Trophoblast cell (in vitro differentiated cells and primary cell): Measurements from ENCODE around the gene EVC.

Experiments
- DNase-seq, 2 donors: peaks; one replicate each; pipeline ENCODE4 v3.0.0-alpha.2; 2016
- H2AFZ ChIP-seq: 2 replicates; pipeline ENCODE4 v1.6.1; 2013; ENCODE audit warnings: low read length, moderate library complexity, mild to moderate bottlenecking; ENCODE audit not compliant: insufficient read depth, poor library complexity
- H2AK5ac ChIP-seq: 2 replicates; pipeline ENCODE4 v1.6.1; 2013; ENCODE audit warnings: mild to moderate bottlenecking, low read length
- H2BK120ac ChIP-seq: 2 replicates; pipeline ENCODE4 v1.6.1; 2013; ENCODE audit warnings: low read length, mild to moderate bottlenecking, moderate library complexity; ENCODE audit not compliant: insufficient read depth, poor library complexity
- H2BK12ac ChIP-seq: 2 replicates; pipeline ENCODE4 v1.6.1; 2013; ENCODE audit warnings: mild to moderate bottlenecking, low read length, moderate library complexity
- H2BK5ac ChIP-seq: 2 replicates; pipeline ENCODE4 v1.6.1; 2013; ENCODE audit warnings: low read length, low read depth, moderate library complexity, mild to moderate bottlenecking; ENCODE audit not compliant: poor library complexity
- H3K14ac ChIP-seq: 2 replicates; pipeline ENCODE4 v1.6.1; 2013; ENCODE audit warnings: mild to moderate bottlenecking, low read length
- H3K18ac ChIP-seq: 2 replicates; pipeline ENCODE4 v1.6.1; 2013; ENCODE audit warnings: mild to moderate bottlenecking, low read length
- H3K23ac ChIP-seq: 2 replicates; pipeline ENCODE4 v1.6.1; 2013; ENCODE audit warnings: low read length
- H3K27ac ChIP-seq: 2 replicates; pipeline ENCODE4 v1.5.1; 2013; ENCODE audit warnings: low read depth, mild to moderate bottlenecking, inconsistent platforms, low read length, moderate library complexity
- H3K27me3 ChIP-seq: 2 replicates; pipeline ENCODE4 v1.6.1; 2013; ENCODE audit warnings: inconsistent platforms, mild to moderate bottlenecking, low read length, moderate library complexity; ENCODE audit not compliant: insufficient read depth
- H3K36me3 ChIP-seq, 2 experiments: 1 replicate in 1 of 2; 2 replicates in 1 of 2; pipeline ENCODE4 v1.6.1; 2013; ENCODE audit warnings: low read length in 2 of 2, mild to moderate bottlenecking in 2 of 2, moderate library complexity in 1 of 2; ENCODE audit not compliant: insufficient read depth in 2 of 2, control insufficient read depth in 1 of 2
- H3K4ac ChIP-seq: 2 replicates; pipeline ENCODE4 v1.6.1; 2013; ENCODE audit warnings: low read depth, mild to moderate bottlenecking, low read length, moderate library complexity
- H3K4me1 ChIP-seq, 2 experiments: 1 replicate in 1 of 2; 2 replicates in 1 of 2; pipeline ENCODE4 v1.6.1; 2013; ENCODE audit warnings: low read length in 2 of 2, mild to moderate bottlenecking in 2 of 2, moderate library complexity in 1 of 2; ENCODE audit not compliant: insufficient read depth in 2 of 2, control insufficient read depth in 1 of 2
- H3K4me2 ChIP-seq: 2 replicates; pipeline ENCODE4 v1.6.1; 2013; ENCODE audit warnings: inconsistent platforms, mild to moderate bottlenecking, low read length, moderate library complexity
- H3K4me3 ChIP-seq: 2 replicates; pipeline ENCODE4 v1.5.1; 2013; ENCODE audit warnings: mild to moderate bottlenecking, low read depth, low read length, inconsistent platforms
- H3K79me1 ChIP-seq: one replicate; pipeline ENCODE4 v1.6.1; 2013; ENCODE audit warnings: low read length
- H3K79me2 ChIP-seq: 2 replicates; pipeline ENCODE4 v1.6.1; 2013; ENCODE audit warnings: low read length, mild to moderate bottlenecking; ENCODE audit not compliant: control insufficient read depth, insufficient read depth, poor library complexity
- H3K9ac ChIP-seq: 2 replicates; pipeline ENCODE4 v1.6.1; 2013; ENCODE audit warnings: mild to moderate bottlenecking, low read length
- H3K9me3 ChIP-seq: 2 replicates; pipeline ENCODE4 v1.6.1; 2013; ENCODE audit warnings: low read depth, mild to moderate bottlenecking, control low read depth, inconsistent platforms, low read length; ENCODE audit not compliant: insufficient read depth
- H4K12ac ChIP-seq: 2 replicates; pipeline ENCODE4 v1.6.1; 2013; ENCODE audit warnings: low read depth, mild to moderate bottlenecking, low read length, moderate library complexity
- H4K8ac ChIP-seq: 2 replicates; pipeline ENCODE4 v1.6.1; 2013; ENCODE audit warnings: low read depth, mild to moderate bottlenecking, low read length, moderate library complexity
- H4K91ac ChIP-seq: one replicate; pipeline ENCODE4 v1.6.1; 2013; ENCODE audit warnings: low read depth, mild to moderate bottlenecking, low read length, moderate library complexity
- WGBS: extraction: QIAGEN DNeasy Blood & Tissue Kit; methylation state at CpG from one replicate; pipeline ENCODE4 v1.1.7; 2013; ENCODE audit warnings: missing lambda C conversion rate; ENCODE audit not compliant: insufficient read length, insufficient coverage; ENCODE audit errors: extremely low coverage; 5-methylcytosine and 5-hydroxymethylcytosine counted together

The EVC gene

DNA sequence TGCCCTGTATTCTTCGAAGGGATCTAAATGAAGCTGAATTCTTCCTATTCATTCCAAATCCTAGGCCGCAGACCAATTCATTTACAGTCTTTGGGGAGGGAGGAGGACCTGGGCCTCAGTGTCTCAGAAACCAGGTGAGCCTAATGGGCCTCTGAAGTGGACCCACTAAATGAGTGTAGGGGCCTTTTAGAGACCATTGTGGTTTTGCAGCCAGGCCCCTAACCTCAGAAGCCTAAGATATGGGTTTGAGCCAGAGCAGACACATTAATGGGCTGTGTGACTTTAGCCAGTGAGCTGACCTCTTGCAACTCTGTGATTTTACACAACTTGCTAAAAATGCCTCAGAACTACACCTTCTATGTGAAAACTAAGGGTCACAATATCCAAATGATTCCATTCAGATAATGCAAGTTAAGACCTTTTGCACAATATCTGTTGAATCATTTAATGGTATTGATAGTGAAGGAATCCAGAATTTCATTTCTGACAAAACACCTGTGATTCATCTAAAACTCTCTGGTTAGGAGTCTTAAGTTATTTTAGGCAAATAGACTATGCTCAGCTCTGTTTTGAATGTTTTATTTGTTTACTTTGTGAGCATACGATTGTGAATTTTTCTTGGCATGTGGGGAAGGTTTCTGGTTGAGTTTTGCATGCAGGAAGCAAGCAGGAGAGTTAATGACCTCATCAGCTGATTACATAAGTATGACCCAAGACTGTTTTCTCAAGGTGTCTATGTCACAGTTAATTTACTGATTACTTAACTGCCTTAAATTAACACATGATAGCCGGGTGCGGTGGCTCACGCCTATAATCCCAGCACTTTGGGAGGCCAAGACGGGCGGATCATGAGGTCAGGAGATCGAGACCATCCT, 75.0 kb downstream of the EVC start:
- Histone ChIP-seq H3K18ac (no peak overlapping the region), H3K9ac (no peak overlapping the region), H2BK120ac (no peak overlapping the region), H4K91ac (no peak overlapping the region), H4K12ac (no peak overlapping the region), H4K8ac (no peak overlapping the region), H3K27me3 (no peaks in the 10 kb centered on the region), H3K4me3 (no peak overlapping the region), H3K4me1 (no peaks in the 10 kb centered on the region), H2BK5ac (no peak overlapping the region), H3K79me1 (no peaks in the 10 kb centered on the region), H3K36me3 (peaks cover 16 to 17% of the 10 kb centered on the region in 2 experiments), H2AFZ (no peak overlapping the region), H3K4me2 (no peak overlapping the region), H3K27ac (no peak overlapping the region), H3K23ac (no peak overlapping the region), H3K9me3 (no peaks in the 10 kb centered on the region), H2AK5ac (no peak overlapping the region), H3K4ac (no peak overlapping the region), H3K79me2 (no peaks in the 10 kb centered on the region), H2BK12ac (no peak overlapping the region), H3K14ac (no peak overlapping the region)
- WGBS = no CpG with 5 or more reads among the region's 9 CpGs
- DNase-seq = peak in 1 of 2 donors; percentile 6

- no peak overlapping the region for H3K4me2 ChIP-seq
- no peak overlapping the region for H3K9ac ChIP-seq
- no peak overlapping the region for H2BK12ac ChIP-seq
- DNase-seq = no peak
- H3K79me2 ChIP-seq = no peaks in the 10 kb centered on the region
- no peak overlapping the region for H3K4me3 ChIP-seq
- no peak overlapping the region for H3K18ac ChIP-seq
- H3K4ac ChIP-seq = no peak overlapping the region
- H3K27me3 ChIP-seq = no peaks in the 10 kb centered on the region
- no peak overlapping the region for H2BK5ac ChIP-seq
- no peak overlapping the region for H3K27ac ChIP-seq
- no peak overlapping the region for H2BK120ac ChIP-seq
- no peak overlapping the region for H3K14ac ChIP-seq
- H3K36me3 ChIP-seq = peaks cover 16 to 17% of the 10 kb centered on the region in 2 experiments
- WGBS = no CpG with 5 or more reads among the region's 8 CpGs
- H3K79me1 ChIP-seq = no peaks in the 10 kb centered on the region
- H4K8ac ChIP-seq = no peak overlapping the region
- H3K23ac ChIP-seq = no peak overlapping the region
- H3K9me3 ChIP-seq = no peaks in the 10 kb centered on the region
- no peak overlapping the region for H2AK5ac ChIP-seq
- H3K4me1 ChIP-seq = no peaks in the 10 kb centered on the region
- H4K12ac ChIP-seq = no peak overlapping the region
- no peak overlapping the region for H2AFZ ChIP-seq
- no peak overlapping the region for H4K91ac ChIP-seq
These were observed 76.3 kb downstream of the EVC start for GRCh38 chr4:5787311-5787710.

- Histone ChIP-seq H3K4me3 (no peak overlapping the region), H2BK5ac (no peak overlapping the region), H3K9ac (no peak overlapping the region), H2AFZ (no peak overlapping the region), H4K91ac (no peak overlapping the region), H4K8ac (no peak overlapping the region), H2BK12ac (no peak overlapping the region), H3K79me2 (no peaks in the 10 kb centered on the region), H3K27me3 (no peaks in the 10 kb centered on the region), H3K36me3 (peaks cover 16 to 17% of the 10 kb centered on the region in 2 experiments), H2AK5ac (no peak overlapping the region), H3K14ac (no peak overlapping the region), H3K4me2 (no peak overlapping the region), H2BK120ac (no peak overlapping the region), H3K79me1 (no peaks in the 10 kb centered on the region), H3K23ac (no peak overlapping the region), H3K4ac (no peak overlapping the region), H3K27ac (no peak overlapping the region), H4K12ac (no peak overlapping the region), H3K18ac (no peak overlapping the region), H3K9me3 (no peaks in the 10 kb centered on the region), H3K4me1 (no peaks in the 10 kb centered on the region)
- no peak for DNase-seq
- WGBS = no CpG with 5 or more reads among the region's 2 CpGs
These were observed 77.1 kb downstream of the EVC start for GRCh38 chr4:5788144-5788543.

DNA sequence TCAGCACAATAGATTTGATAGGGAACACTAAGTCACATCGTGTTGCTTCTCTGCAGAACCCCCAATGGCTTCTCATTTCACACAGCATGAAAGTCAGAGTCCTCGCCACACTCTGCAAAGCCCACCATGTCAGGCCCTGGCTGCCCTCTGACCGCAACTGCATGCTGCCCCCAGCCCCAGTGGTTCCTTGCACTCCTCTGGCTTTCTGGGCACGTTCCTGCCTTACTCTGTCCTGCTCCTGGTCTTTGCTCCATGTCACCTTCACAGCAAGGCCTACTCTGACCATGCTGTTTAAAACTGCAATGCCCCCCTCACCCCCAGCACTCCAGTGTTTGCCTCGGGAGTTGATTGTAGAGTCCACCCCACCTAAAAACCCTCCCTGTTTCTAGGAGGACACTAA, 78.1 kb downstream of the EVC start:
- Histone ChIP-seq H2AK5ac (no peak overlapping the region), H3K4me1 (no peaks in the 10 kb centered on the region), H3K79me2 (no peaks in the 10 kb centered on the region), H2BK12ac (no peak overlapping the region), H2BK5ac (no peak overlapping the region), H3K9me3 (no peaks in the 10 kb centered on the region), H4K8ac (no peak overlapping the region), H3K4me3 (no peak overlapping the region), H2AFZ (no peak overlapping the region), H3K27me3 (no peaks in the 10 kb centered on the region), H3K27ac (no peak overlapping the region), H3K23ac (no peak overlapping the region), H3K79me1 (no peaks in the 10 kb centered on the region), H3K4ac (no peak overlapping the region), H4K91ac (no peak overlapping the region), H3K36me3 (peaks cover 11 to 14% of the 10 kb centered on the region in 2 experiments), H4K12ac (no peak overlapping the region), H3K9ac (no peak overlapping the region), H3K14ac (no peak overlapping the region), H3K18ac (no peak overlapping the region), H3K4me2 (no peak overlapping the region), H2BK120ac (no peak overlapping the region)
- no peak for DNase-seq
- no CpG with 5 or more reads among the region's 5 CpGs for WGBS
